Thyroid gland (tissue), 4 donors: ENCODE measurements around the gene LIMCH1. TPM values are rescaled to one million over a fixed set of nuclear protein-coding genes. Genes with fewer than 3 reads are reported as not detected.
A peak's percentile ranks its signal among the peaks of the same experiment; 100 is the strongest.
"Not testable (repeated sequence)": the region's sequence is repeated elsewhere in the genome, so short reads cannot be mapped to it uniquely, and the experiment has no call there.

Source experiments
- DNase-seq, 2 donors: peaks; one replicate each; pipeline ENCODE4 v3.0.0-alpha.2; 2019
- H3K27ac ChIP-seq, 3 donors: fragments of 200-600 bp; sonication (generic); 1 replicate in 2 of 3; 2 replicates in 1 of 3; pipeline ENCODE4 v1.5.1; 2016 to 2019; ENCODE audit warnings: mild to moderate bottlenecking in 1 of 3, moderate library complexity in 1 of 3
- H3K27me3 ChIP-seq: fragments of 200-600 bp; sonication (generic); one replicate; pipeline ENCODE4 v1.5.1; 2019
- H3K36me3 ChIP-seq, 2 donors: fragments of 200-600 bp; sonication (generic); one replicate each; pipeline ENCODE4 v1.5.1; 2016 to 2019
- H3K4me1 ChIP-seq, 2 donors: fragments of 200-600 bp; sonication (generic); one replicate each; pipeline ENCODE4 v1.5.1; 2017 to 2019
- H3K4me3 ChIP-seq, 3 donors: fragments of 200-600 bp; sonication (generic); replicated peaks in 1 of 3; 1 replicate in 2 of 3; 2 replicates in 1 of 3; pipeline ENCODE4 v1.5.1; 2016; ENCODE audit warnings: mild to moderate bottlenecking in 1 of 3
- H3K9me3 ChIP-seq: fragments of 200-600 bp; sonication (generic); one replicate; pipeline ENCODE4 v1.5.1; 2017
- POLR2A ChIP-seq, 2 donors: fragments of 450-650 bp; IDR thresholded peaks; one replicate each; pipeline ENCODE4 v1.6.1; 2017; ENCODE audit warnings: antibody characterized with exemption in 2 of 2, mild to moderate bottlenecking in 2 of 2, moderate library complexity in 1 of 2
- WGBS, 2 donors: methylation state at CpG; one replicate each; pipeline ENCODE4 v1.1.5; 2017; 5-methylcytosine and 5-hydroxymethylcytosine counted together
- intact Hi-C: fragments of 100-400 bp; cut with DNase I; formaldehyde crosslinking; loops from one replicate; pipeline ENCODE4 v1.15.1; 2023
- total RNA-seq, 4 donors: library from RNA; depleted of rRNA; stranded (reverse); fragments of >200 nt; gene quantifications; one replicate each; pipeline ENCODE4 v1.2.3, GENCODE V29; 2016
- TF ChIP-seq, protein P1 (sequence below), 6 experiments: fragments of 200-600 bp in 3 of 6; fragments of 450-650 bp in 3 of 6; sonication (generic) in 3 of 6; IDR thresholded peaks; one replicate each; pipeline ENCODE4 v1.5.1; 2016 to 2019; ENCODE audit warnings: antibody characterized with exemption in 6 of 6, mild to moderate bottlenecking in 2 of 6, inconsistent platforms in 1 of 6, moderate library complexity in 1 of 6

The LIMCH1 gene
- total RNA-seq, 4 donors from 2014 or later: 136 to 267 (median 156) TPM

DNA sequence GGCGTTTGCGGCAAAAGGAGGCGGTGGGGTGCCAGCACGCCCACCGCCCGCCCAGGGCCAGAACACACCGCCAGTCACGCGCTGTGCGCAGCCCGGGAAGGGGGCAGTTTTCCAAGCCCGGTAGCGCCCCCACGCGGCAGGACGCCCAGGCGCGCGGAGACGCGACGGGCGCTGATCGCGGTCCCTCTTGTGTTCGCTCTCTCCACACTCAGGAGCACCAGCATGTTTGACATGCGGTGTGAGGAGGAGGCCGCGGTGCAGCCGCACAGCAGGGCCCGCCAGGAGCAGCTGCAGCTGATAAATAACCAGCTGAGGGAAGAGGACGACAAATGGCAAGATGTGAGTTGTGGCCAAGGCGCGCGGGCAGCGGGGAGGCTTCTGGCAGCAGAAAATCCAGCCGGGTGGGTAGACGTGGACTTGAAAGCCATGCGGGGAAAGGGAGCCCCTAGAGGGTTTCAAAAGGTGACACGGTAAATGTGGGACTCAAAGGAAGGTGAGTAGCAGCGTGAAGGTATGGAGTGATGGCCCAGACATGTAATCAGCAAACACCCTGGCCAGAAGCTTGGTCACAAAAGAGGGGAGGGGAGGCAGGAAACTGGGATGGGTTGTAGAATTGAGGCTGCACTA, 106.4 kb downstream of the LIMCH1 start:
- Histone ChIP-seq H3K4me1 (peaks cover 25 to 26% of the 10 kb centered on the region in 2 donors), H3K9me3 (no peaks in the 10 kb centered on the region), H3K36me3 (peaks cover 7 to 13% of the 10 kb centered on the region in 2 donors), H3K27me3 (no peaks in the 10 kb centered on the region), H3K4me3 (no peak overlapping the region), H3K27ac (peak overlapping the region in 2 of 3 donors; percentile 65 to 77)
- DNase-seq: peak; percentile 79 to 82
- TF ChIP-seq POLR2A (IDR thresholded peaks at IDR 0.05): no peak
- TF ChIP-seq, protein P1, sequence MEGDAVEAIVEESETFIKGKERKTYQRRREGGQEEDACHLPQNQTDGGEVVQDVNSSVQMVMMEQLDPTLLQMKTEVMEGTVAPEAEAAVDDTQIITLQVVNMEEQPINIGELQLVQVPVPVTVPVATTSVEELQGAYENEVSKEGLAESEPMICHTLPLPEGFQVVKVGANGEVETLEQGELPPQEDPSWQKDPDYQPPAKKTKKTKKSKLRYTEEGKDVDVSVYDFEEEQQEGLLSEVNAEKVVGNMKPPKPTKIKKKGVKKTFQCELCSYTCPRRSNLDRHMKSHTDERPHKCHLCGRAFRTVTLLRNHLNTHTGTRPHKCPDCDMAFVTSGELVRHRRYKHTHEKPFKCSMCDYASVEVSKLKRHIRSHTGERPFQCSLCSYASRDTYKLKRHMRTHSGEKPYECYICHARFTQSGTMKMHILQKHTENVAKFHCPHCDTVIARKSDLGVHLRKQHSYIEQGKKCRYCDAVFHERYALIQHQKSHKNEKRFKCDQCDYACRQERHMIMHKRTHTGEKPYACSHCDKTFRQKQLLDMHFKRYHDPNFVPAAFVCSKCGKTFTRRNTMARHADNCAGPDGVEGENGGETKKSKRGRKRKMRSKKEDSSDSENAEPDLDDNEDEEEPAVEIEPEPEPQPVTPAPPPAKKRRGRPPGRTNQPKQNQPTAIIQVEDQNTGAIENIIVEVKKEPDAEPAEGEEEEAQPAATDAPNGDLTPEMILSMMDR (IDR thresholded peaks at IDR 0.05): peak; percentile 70 to 94 (median 84)
- 24 to 28% methylated on average over 28 to 31 of the region's 41 CpGs for WGBS, 2 donors
- intact Hi-C loops: no loop called here

DNA sequence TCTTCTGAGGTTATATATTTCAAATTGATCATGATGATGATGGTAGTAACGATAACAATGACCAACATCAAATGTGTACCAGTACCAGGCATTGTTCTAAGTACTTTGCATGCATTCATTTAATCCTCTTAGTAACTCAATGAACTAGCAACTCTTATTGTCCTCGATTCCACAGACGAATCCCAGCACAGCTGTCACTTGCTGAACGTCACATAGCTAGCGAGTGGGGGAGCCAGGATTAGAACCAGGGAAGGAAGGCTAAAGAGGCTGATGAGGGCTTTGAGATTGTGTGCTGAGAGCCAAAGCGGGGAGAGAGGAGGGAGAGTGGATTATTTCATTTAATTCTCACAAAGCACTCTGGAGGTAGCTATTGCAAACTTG, 106.9 kb downstream of the LIMCH1 start:
- intact Hi-C loops: no loop called here
- DNase-seq: no peak
- WGBS, 2 donors: 90 to 95% methylated on average over 6 of the region's 6 CpGs
- peaks cover 22 to 23% of the 10 kb centered on the region in 2 donors for H3K4me1 ChIP-seq
- H3K27me3 ChIP-seq: no peaks in the 10 kb centered on the region
- H3K36me3 ChIP-seq: peaks cover 7 to 13% of the 10 kb centered on the region in 2 donors
- no peaks in the 10 kb centered on the region for H3K9me3 ChIP-seq
- H3K4me3 ChIP-seq: no peak overlapping the region
- H3K27ac ChIP-seq: no peak overlapping the region
- TF ChIP-seq, protein P1 (IDR thresholded peaks at IDR 0.05): no peak
- TF ChIP-seq POLR2A (IDR thresholded peaks at IDR 0.05): no peak

DNA sequence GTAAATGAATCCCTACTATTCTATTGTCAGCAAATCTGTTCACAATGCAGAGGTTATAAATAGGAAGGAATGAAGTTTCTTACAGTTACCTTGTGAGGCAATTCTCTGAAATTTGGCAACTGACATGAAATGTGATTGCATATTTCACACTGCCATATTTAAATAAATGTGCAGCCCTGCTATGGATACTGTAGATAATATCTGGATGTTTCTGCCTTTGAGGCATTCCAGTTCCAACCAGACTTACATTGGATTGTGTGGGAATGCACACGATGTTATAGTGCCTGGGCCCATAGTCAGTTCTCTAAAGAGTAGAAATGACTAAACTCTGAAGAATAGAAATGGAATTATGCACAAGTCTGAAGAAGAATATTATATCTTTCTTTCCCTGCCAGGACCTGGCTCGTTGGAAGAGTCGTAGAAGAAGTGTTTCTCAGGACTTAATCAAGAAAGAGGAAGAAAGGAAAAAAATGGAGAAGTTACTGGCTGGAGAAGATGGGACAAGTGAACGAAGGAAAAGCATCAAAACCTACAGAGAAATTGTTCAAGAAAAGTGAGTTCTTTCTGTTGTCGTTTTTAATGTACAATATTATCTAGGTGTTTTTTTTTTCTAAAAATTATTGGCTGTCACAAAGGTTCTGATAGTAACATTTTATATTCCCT, 107.9 kb downstream of the LIMCH1 start:
- H3K27me3 ChIP-seq: no peaks in the 10 kb centered on the region
- no peak overlapping the region for H3K27ac ChIP-seq
- no peak overlapping the region for H3K4me3 ChIP-seq
- WGBS, 2 donors: 86 to 90% methylated on average over 5 of the region's 5 CpGs
- peaks cover 7 to 13% of the 10 kb centered on the region in 2 donors for H3K36me3 ChIP-seq
- H3K4me1 ChIP-seq: peaks cover 22 to 23% of the 10 kb centered on the region in 2 donors
- no peak for TF ChIP-seq POLR2A (IDR thresholded peaks at IDR 0.05)
- TF ChIP-seq, protein P1 (IDR thresholded peaks at IDR 0.05): no peak
- DNase-seq: no peak
- intact Hi-C loops: no loop called here
- H3K9me3 ChIP-seq: no peaks in the 10 kb centered on the region

DNA sequence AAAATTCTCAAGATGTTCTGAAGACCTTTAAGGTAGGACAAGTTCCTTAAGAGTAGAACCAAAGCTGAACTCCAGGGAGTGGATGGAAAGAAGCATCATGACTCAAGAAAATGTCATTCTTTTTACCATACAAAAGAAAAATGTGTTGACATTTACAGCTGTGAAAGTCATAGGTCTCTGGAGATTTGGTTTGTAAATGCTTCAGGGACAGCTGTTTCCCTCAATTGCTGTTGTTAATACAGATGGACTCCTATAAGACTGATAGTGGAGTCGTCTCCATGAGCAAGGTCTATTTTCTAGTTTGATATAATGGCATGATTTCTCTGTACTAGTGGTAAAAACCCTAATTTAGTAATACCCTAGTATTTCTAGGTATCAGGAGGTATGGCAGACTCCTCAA, 108.9 kb downstream of the LIMCH1 start:
- H3K36me3 ChIP-seq: peaks cover 7 to 13% of the 10 kb centered on the region in 2 donors
- no peak overlapping the region for H3K27ac ChIP-seq
- intact Hi-C loops: no loop called here
- 78 to 81% methylated on average over 1 of the region's 1 CpG for WGBS, 2 donors
- no peaks in the 10 kb centered on the region for H3K9me3 ChIP-seq
- H3K27me3 ChIP-seq: no peaks in the 10 kb centered on the region
- TF ChIP-seq POLR2A (IDR thresholded peaks at IDR 0.05): no peak
- TF ChIP-seq, protein P1 (IDR thresholded peaks at IDR 0.05): no peak
- H3K4me1 ChIP-seq: peaks cover 22 to 23% of the 10 kb centered on the region in 2 donors
- no peak overlapping the region for H3K4me3 ChIP-seq
- no peak for DNase-seq

DNA sequence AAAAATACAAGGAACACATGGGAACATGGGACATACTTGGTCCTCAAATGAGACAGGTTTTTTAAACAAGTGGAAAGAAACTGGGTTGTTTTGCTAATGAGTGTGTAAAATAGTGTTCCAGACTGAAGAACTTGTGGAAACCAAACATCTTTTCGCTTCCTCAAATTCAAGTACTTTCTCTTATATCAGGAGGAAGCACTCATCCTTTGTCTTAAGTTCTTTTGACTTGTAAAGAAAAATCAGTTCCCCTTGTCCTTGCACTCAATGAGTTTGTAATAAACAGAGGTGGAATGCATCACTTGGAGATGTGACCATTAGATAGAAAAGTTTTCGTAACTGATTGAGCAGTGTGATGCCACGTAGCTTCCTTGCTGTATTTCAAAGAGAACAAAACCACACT, 109.4 kb downstream of the LIMCH1 start:
- H3K27me3 ChIP-seq: no peaks in the 10 kb centered on the region
- 79 to 87% methylated on average over 3 of the region's 3 CpGs for WGBS, 2 donors
- H3K9me3 ChIP-seq: no peaks in the 10 kb centered on the region
- intact Hi-C loops: no loop called here
- H3K4me1 ChIP-seq: peaks cover 21 to 22% of the 10 kb centered on the region in 2 donors
- no peak for DNase-seq
- TF ChIP-seq, protein P1 (IDR thresholded peaks at IDR 0.05): no peak
- no peak for TF ChIP-seq POLR2A (IDR thresholded peaks at IDR 0.05)
- H3K27ac ChIP-seq: no peak overlapping the region
- H3K36me3 ChIP-seq: peaks cover 7 to 13% of the 10 kb centered on the region in 2 donors
- no peak overlapping the region for H3K4me3 ChIP-seq

DNA sequence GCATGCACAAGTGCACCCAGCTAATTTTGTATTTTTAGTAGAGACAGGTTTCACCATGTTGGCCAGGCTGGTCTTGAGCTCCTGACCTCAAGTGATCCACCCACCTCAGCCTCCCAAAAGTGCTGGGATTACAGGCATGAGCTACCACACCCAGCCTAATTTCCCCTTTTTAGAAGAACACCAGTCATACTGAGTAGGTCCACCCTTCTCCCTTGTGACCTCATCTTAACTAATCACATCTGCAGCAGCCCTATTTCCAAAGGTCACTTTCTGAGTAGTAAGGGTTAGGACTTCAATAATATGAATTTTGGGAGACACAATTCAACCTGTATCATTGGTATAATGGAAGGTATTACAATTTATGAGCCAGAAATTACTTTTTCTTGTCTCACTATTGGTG, 113.2 kb downstream of the LIMCH1 start:
- H3K9me3 ChIP-seq, H3K27ac ChIP-seq, H3K4me1 ChIP-seq, DNase-seq, H3K27me3 ChIP-seq, intact Hi-C loops, H3K4me3 ChIP-seq: not testable (repeated sequence)
- H3K36me3 ChIP-seq: peaks cover 10 to 13% of the 10 kb centered on the region in 2 donors
